Suprapubic skin (tissue), 4 donors: ENCODE results near the gene SUPT5H. TPM values are rescaled to one million over a fixed set of nuclear protein-coding genes. Genes with fewer than 3 reads are reported as not detected.
"Not testable (repeated sequence)": the region's sequence is repeated elsewhere in the genome, so short reads cannot be mapped to it uniquely, and the experiment has no call there.

ENCODE experiments used
- DNase-seq, 2 donors: peaks; one replicate each; pipeline ENCODE4 v3.0.0-alpha.2; 2019; ENCODE audit warnings: low spot score in 2 of 2
- H3K27ac ChIP-seq: fragments of 200-600 bp; sonication (generic); one replicate; pipeline ENCODE4 v1.5.1; 2019
- H3K27me3 ChIP-seq: fragments of 200-600 bp; sonication (generic); one replicate; pipeline ENCODE4 v1.5.1; 2019
- H3K36me3 ChIP-seq: fragments of 200-600 bp; sonication (generic); one replicate; pipeline ENCODE4 v1.5.1; 2019
- H3K4me1 ChIP-seq: fragments of 200-600 bp; sonication (generic); one replicate; pipeline ENCODE4 v1.5.1; 2019
- H3K4me3 ChIP-seq: fragments of 200-600 bp; sonication (generic); one replicate; pipeline ENCODE4 v1.5.1; 2019; ENCODE audit warnings: mild to moderate bottlenecking
- H3K9me3 ChIP-seq: fragments of 200-600 bp; sonication (generic); one replicate; pipeline ENCODE4 v1.5.1; 2019
- EP300 ChIP-seq: sonication (generic); formaldehyde crosslinking; IDR thresholded peaks from one replicate; pipeline ENCODE4 v1.6.1; 2017; ENCODE audit warnings: antibody characterized with exemption
- POLR2A ChIP-seq, 2 donors: fragments of 450-650 bp; IDR thresholded peaks; one replicate each; pipeline ENCODE4 v1.6.1; 2017; ENCODE audit warnings: antibody characterized with exemption in 2 of 2, mild to moderate bottlenecking in 2 of 2, moderate library complexity in 2 of 2
- POLR2AphosphoS5 ChIP-seq, 3 donors: sonication (generic); formaldehyde crosslinking; IDR thresholded peaks; one replicate each; pipeline ENCODE4 v1.6.1; 2017; ENCODE audit warnings: antibody characterized with exemption in 3 of 3
- WGBS: methylation state at CpG from one replicate; pipeline ENCODE4 v1.1.5; 2018; 5-methylcytosine and 5-hydroxymethylcytosine counted together
- total RNA-seq, 4 donors: library from RNA; depleted of rRNA; stranded (reverse); fragments of >200 nt; gene quantifications; one replicate each; pipeline ENCODE4 v1.1.0, GENCODE V29; 2016
- TF ChIP-seq, protein P1 (sequence below), 2 donors: fragments of 200-600 bp in 1 of 2; fragments of 450-650 bp in 1 of 2; sonication (generic) in 1 of 2; IDR thresholded peaks; one replicate each; pipeline ENCODE4 v1.5.1; 2016 to 2019; ENCODE audit warnings: antibody characterized with exemption in 2 of 2, mild to moderate bottlenecking in 1 of 2, moderate library complexity in 1 of 2

The SUPT5H gene
- total RNA-seq, 4 donors from 2014 or later, result 59.4 to 135 (median 75.4) TPM

DNA sequence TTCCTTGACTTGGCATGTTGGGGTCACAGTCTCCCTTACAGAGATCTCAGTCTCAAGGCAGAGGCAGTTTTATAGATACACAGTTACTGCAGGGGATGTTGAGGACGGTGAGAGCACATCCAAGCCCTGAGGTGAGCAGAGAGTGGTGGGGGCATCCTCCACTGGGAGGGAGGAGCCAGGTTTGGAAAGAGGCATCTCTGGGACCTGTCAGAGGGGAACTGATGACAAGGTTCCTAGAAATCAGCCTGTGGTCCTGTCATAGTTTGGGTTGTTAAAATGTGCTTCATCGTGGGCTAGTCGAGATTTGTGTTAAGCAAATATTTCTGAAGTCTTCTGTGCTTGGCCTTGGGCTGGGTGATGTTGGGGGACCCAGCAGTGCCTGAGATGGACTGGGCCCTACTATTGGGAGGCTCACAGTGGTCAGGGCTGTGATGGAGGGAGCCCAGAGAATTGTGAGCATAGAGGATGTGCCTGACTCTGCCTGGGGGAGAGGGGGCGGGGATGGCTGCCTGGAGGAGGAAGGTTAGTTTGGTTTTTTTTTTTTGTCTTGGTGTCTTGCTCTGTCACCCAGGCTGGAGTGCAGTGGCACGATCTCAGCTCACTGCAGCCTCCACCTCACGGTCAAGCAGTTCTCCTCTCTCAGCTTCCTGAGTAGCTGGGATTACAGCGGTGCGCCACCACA lies 3.9 kb downstream of the SUPT5H start:
- 67% methylated on average over 8 of the region's 8 CpGs for WGBS

DNA sequence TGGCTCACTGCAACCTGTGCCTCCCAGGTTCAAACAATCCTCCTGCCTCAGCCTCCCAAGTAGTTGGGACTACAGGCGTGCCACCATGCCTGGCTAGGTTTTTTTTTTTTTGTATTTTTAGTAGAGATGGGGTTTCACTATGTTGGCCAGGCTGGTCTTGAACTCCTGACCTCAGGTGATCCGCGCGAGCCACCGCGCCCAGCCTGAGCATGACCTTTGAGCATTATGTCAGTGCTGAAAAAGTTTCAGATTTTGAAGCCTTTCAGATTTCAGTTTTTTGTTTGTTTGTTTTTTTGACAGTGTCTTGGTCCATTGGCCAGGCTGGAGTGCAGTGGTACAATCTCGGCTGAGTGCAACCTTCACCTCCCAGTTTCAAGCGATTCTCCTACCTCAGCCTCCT lies 5.9 kb downstream of the SUPT5H start:
- DNase-seq, H3K27ac ChIP-seq, H3K27me3 ChIP-seq, H3K4me3 ChIP-seq, H3K9me3 ChIP-seq: not testable (repeated sequence)
- WGBS, result 96% methylated on average over 8 of the region's 8 CpGs
- H3K36me3 ChIP-seq, result peaks cover 33% of the 10 kb centered on the region
- H3K4me1 ChIP-seq, result peaks cover 30% of the 10 kb centered on the region

More for the DNA sequence above, 3.9 kb downstream of the SUPT5H start:
- peaks cover 40% of the 10 kb centered on the region for H3K4me1 ChIP-seq
- peaks cover 20% of the 10 kb centered on the region for H3K36me3 ChIP-seq
- TF ChIP-seq, protein P1, sequence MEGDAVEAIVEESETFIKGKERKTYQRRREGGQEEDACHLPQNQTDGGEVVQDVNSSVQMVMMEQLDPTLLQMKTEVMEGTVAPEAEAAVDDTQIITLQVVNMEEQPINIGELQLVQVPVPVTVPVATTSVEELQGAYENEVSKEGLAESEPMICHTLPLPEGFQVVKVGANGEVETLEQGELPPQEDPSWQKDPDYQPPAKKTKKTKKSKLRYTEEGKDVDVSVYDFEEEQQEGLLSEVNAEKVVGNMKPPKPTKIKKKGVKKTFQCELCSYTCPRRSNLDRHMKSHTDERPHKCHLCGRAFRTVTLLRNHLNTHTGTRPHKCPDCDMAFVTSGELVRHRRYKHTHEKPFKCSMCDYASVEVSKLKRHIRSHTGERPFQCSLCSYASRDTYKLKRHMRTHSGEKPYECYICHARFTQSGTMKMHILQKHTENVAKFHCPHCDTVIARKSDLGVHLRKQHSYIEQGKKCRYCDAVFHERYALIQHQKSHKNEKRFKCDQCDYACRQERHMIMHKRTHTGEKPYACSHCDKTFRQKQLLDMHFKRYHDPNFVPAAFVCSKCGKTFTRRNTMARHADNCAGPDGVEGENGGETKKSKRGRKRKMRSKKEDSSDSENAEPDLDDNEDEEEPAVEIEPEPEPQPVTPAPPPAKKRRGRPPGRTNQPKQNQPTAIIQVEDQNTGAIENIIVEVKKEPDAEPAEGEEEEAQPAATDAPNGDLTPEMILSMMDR (IDR thresholded peaks at IDR 0.05), result no peak
- TF ChIP-seq POLR2A (IDR thresholded peaks at IDR 0.05) (no peak), EP300 (no peak), POLR2AphosphoS5 (IDR thresholded peaks at IDR 0.05) (no peak)
- no peak overlapping the region for H3K27ac ChIP-seq
- no peak for DNase-seq
- H3K9me3 ChIP-seq, result no peaks in the 10 kb centered on the region
- H3K27me3 ChIP-seq, result no peaks in the 10 kb centered on the region
- H3K4me3 ChIP-seq, result no peak overlapping the region

DNA sequence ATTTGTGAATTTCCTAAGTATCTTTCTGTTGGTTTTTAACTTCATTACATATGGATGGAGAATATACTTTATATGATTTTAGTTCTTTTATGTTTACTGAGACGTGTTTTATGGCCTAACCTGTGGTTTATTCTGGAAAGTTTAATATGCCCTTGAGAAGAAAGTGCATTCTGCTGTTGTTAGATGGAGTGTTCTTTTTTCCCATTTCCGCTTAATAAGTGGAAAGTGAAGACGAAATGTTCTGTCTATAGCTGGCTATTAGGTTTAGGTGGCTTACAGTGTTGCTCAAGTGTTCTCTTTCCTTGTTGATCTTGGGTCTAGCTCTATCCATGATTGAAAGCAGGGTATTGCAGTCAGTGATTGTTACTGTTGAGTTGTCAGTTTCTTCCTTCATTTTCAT lies 18.0 kb downstream of the SUPT5H start:
- WGBS, result 91% methylated on average over 3 of the region's 3 CpGs

DNA sequence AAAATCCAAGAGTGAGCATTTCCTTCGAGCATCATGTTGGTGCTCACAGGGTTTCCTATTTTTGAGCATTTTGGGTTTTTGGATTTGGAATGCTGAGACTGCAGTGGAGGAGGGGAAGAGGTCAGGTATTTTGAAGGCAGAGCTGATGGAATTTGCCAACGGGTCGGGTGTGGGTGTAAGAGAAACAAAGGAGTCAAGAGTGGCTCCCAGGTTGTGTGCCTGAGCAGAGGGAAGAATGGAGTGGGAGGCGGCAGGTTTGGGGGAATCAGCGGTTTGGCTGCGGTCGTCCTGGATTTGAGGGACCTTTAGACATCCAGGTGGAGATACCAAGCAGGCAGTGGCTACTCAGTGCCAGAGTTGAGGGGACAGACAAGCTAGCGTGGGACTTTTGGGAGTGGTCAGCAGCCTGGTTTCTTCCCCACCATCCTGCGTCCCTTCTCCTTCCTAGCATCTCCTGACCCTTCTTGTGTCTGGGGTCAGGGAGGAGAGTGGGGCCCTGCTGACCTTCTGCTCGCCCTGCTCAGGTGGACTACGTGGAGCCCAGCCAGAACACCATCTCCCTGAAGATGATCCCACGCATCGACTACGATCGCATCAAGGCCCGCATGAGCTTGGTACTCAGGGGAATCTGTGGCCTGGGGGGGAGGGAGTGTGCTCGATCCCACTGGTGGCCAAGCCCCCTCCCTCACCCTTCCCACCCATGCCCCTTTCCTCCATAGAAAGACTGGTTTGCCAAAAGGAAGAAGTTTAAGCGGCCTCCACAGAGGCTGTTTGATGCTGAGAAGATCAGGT lies 20.8 kb downstream of the SUPT5H start:
- TF ChIP-seq, protein P1 (IDR thresholded peaks at IDR 0.05), result no peak
- no peak for TF ChIP-seq EP300
- no peak for TF ChIP-seq POLR2AphosphoS5 (IDR thresholded peaks at IDR 0.05)
- no peak for TF ChIP-seq POLR2A (IDR thresholded peaks at IDR 0.05)
- H3K36me3 ChIP-seq, result peaks cover 90% of the 10 kb centered on the region
- no peak overlapping the region for H3K27ac ChIP-seq
- WGBS, result 92% methylated on average over 18 of the region's 18 CpGs
- no peaks in the 10 kb centered on the region for H3K4me1 ChIP-seq
- H3K9me3 ChIP-seq, result no peaks in the 10 kb centered on the region
- no peak for DNase-seq
- H3K27me3 ChIP-seq, result no peaks in the 10 kb centered on the region
- H3K4me3 ChIP-seq, result no peak overlapping the region

More for the DNA sequence above, 18.0 kb downstream of the SUPT5H start:
- DNase-seq, result no peak
- no peak overlapping the region for H3K27ac ChIP-seq
- no peaks in the 10 kb centered on the region for H3K27me3 ChIP-seq
- peaks cover 90% of the 10 kb centered on the region for H3K36me3 ChIP-seq
- TF ChIP-seq EP300 (no peak), POLR2A (IDR thresholded peaks at IDR 0.05) (no peak), POLR2AphosphoS5 (IDR thresholded peaks at IDR 0.05) (no peak)
- TF ChIP-seq, protein P1 (IDR thresholded peaks at IDR 0.05), result no peak
- H3K4me3 ChIP-seq, result no peak overlapping the region
- H3K9me3 ChIP-seq, result no peaks in the 10 kb centered on the region
- H3K4me1 ChIP-seq, result no peaks in the 10 kb centered on the region

DNA sequence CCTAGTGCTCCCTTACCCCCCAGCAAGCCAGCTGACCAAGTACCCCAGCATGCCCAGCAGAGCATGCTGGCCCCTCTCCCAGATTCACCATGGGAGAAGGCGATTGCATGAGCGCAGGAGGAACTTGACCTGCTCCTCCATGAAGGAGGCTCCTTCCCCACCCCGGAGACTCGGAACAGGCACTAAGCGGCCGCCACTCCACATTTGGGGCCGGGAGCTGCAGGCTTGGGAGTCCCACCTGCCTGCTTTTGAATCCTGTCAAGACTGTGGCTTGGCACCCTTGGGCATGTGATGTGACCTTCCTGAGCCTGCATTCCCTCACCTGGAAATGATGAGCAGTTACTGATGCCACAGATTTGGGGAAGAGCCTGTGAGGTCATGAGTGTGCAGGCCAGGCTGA lies 22.6 kb downstream of the SUPT5H start:
- Histone ChIP-seq H3K27me3 (no peaks in the 10 kb centered on the region), H3K36me3 (peaks cover 97% of the 10 kb centered on the region), H3K9me3 (no peaks in the 10 kb centered on the region), H3K4me1 (no peaks in the 10 kb centered on the region), H3K27ac (no peak overlapping the region), H3K4me3 (no peak overlapping the region)
- no peak for DNase-seq
- no peak for TF ChIP-seq POLR2AphosphoS5 (IDR thresholded peaks at IDR 0.05)
- no peak for TF ChIP-seq POLR2A (IDR thresholded peaks at IDR 0.05)
- TF ChIP-seq, protein P1 (IDR thresholded peaks at IDR 0.05), result no peak
- no peak for TF ChIP-seq EP300
- WGBS, result 91% methylated on average over 7 of the region's 7 CpGs
